Naive thymus-derived CD4-positive, alpha-beta T cell (primary cell): Measurements from ENCODE around the gene NBEA. TPM values are rescaled to one million over a fixed set of nuclear protein-coding genes. Genes with fewer than 3 reads are reported as not detected.

Experiments used
- ATAC-seq: fragments of 150-1000 bp; cut with Tn5 transposase; 2 replicates; pipeline ENCODE4 v1.10.0; 2021; ENCODE audit warnings: mild to moderate bottlenecking, moderate library complexity
- CTCF ChIA-PET: fragments of 350-600 bp; sonication (Branson Sonifier 250); formaldehyde crosslinking; loops from one replicate; lab custom pipeline; 2021; ENCODE audit warnings: antibody characterized with exemption; lab: Charles Lee
- POLR2A ChIA-PET: fragments of 350-600 bp; sonication (Branson Sonifier 250); formaldehyde crosslinking; loops from one replicate; lab custom pipeline; 2021; ENCODE audit warnings: antibody characterized with exemption, inconsistent platforms; lab: Charles Lee
- DNase-seq, 9 donors: peaks; one replicate each; pipeline versions ENCODE4 v3.0.0 to v3.0.0-alpha.2; 2020 to 2022; ENCODE audit warnings: mixed read lengths in 1 of 9
- H3K27ac ChIP-seq: one replicate; pipeline ENCODE4 v1.7.0; 2013; ENCODE audit warnings: mild to moderate bottlenecking, low read depth, low read length, moderate library complexity
- H3K27me3 ChIP-seq, 2 donors: one replicate each; pipeline ENCODE4 v1.7.0; 2013; ENCODE audit warnings: low read length in 2 of 2, mild to moderate bottlenecking in 2 of 2, moderate library complexity in 2 of 2; ENCODE audit not compliant: control insufficient read depth in 2 of 2, insufficient read depth in 2 of 2
- H3K36me3 ChIP-seq, 3 experiments: 1 replicate in 2 of 3; 2 replicates in 1 of 3; pipeline ENCODE4 v1.7.0; 2013; ENCODE audit warnings: low read length in 3 of 3, mild to moderate bottlenecking in 3 of 3, moderate library complexity in 1 of 3; ENCODE audit not compliant: insufficient read depth in 3 of 3, control insufficient read depth in 2 of 3
- H3K4me1 ChIP-seq, 2 donors: one replicate each; pipeline ENCODE4 v1.7.0; 2013; ENCODE audit warnings: low read length in 2 of 2, mild to moderate bottlenecking in 2 of 2, moderate library complexity in 1 of 2; ENCODE audit not compliant: control insufficient read depth in 2 of 2, insufficient read depth in 2 of 2
- H3K4me3 ChIP-seq: 2 replicates; pipeline ENCODE4 v1.7.0; 2013; ENCODE audit warnings: mild to moderate bottlenecking, low read length
- H3K9me3 ChIP-seq, 3 experiments: 1 replicate in 2 of 3; 2 replicates in 1 of 3; pipeline ENCODE4 v1.7.0; 2013; ENCODE audit warnings: low read length in 3 of 3; ENCODE audit not compliant: control insufficient read depth in 2 of 3
- H3K27ac Mint-ChIP-seq, 9 donors: one replicate each; pipeline ENCODE4 v1.8.0; 2020 to 2022; ENCODE audit warnings: mixed read lengths in 9 of 9, mild to moderate bottlenecking in 8 of 9, moderate library complexity in 5 of 9, inconsistent platforms in 2 of 9
- H3K27me3 Mint-ChIP-seq, 5 donors: one replicate each; pipeline ENCODE4 v1.8.0; 2021 to 2022; ENCODE audit warnings: mixed read lengths in 5 of 5, mild to moderate bottlenecking in 1 of 5
- H3K36me3 Mint-ChIP-seq, 5 donors: one replicate each; pipeline ENCODE4 v1.8.0; 2020 to 2022; ENCODE audit warnings: mixed read lengths in 5 of 5, mild to moderate bottlenecking in 3 of 5, inconsistent platforms in 1 of 5
- H3K4me1 Mint-ChIP-seq, 7 donors: one replicate each; pipeline ENCODE4 v1.8.0; 2020 to 2022; ENCODE audit warnings: mixed read lengths in 7 of 7, mild to moderate bottlenecking in 3 of 7, inconsistent platforms in 1 of 7
- H3K4me3 Mint-ChIP-seq, 10 donors: one replicate each; pipeline ENCODE4 v1.8.0; 2020 to 2022; ENCODE audit warnings: mild to moderate bottlenecking in 10 of 10, mixed read lengths in 10 of 10, moderate library complexity in 6 of 10, inconsistent platforms in 2 of 10
- H3K9me3 Mint-ChIP-seq, 11 donors: one replicate each; pipeline ENCODE4 v1.8.0; 2020 to 2022; ENCODE audit warnings: mixed read lengths in 11 of 11, mild to moderate bottlenecking in 4 of 11, inconsistent platforms in 1 of 11, moderate library complexity in 1 of 11
- intact Hi-C, 2 donors: fragments of 100-400 bp; cut with micrococcal nuclease; formaldehyde crosslinking; loops; one replicate each; pipeline ENCODE4 v1.15.1; 2023
- polyA plus RNA-seq, 2 donors: library from polyadenylated mRNA; unstranded; fragments of 300-500 nt; fragmentation: Illumina TruSeq; gene quantifications; one replicate each; pipeline ENCODE4 v1.2.3, GENCODE V29; 2021
- total RNA-seq, 6 experiments: library from RNA in 5 of 6; stranded (reverse) in 5 of 6; gene quantifications; 1 replicate in 5 of 6; 2 replicates in 1 of 6; pipeline ENCODE4 v1.2.3 and lab custom pipeline; 2021 to 2026

Gene NBEA
- total and polyA plus RNA-seq, 7 experiments from 2014 or later = 0.15 to 6.3 (median 3.2) TPM

GRCh38 chr13:35343417-35343816, 401.3 kb downstream of the NBEA start:
- ATAC-seq = no peak
- H3K4me1 ChIP-seq = no peaks in the 10 kb centered on the region
- Mint-ChIP-seq H3K4me3 (no peak overlapping the region), H3K27me3 (no peaks in the 10 kb centered on the region), H3K4me1 (no peaks in the 10 kb centered on the region), H3K36me3 (no peaks in the 10 kb centered on the region), H3K9me3 (peaks cover 0 to 4% (median 0%) of the 10 kb centered on the region in 11 donors), H3K27ac (no peak overlapping the region)
- ChIA-PET CTCF (no interaction called here), POLR2A (no interaction called here)
- H3K4me3 ChIP-seq = no peak overlapping the region
- H3K36me3 ChIP-seq = no peaks in the 10 kb centered on the region
- no peaks in the 10 kb centered on the region for H3K27me3 ChIP-seq
- no peaks in the 10 kb centered on the region for H3K9me3 ChIP-seq
- intact Hi-C loops = no loop called here
- DNase-seq = no peak
- H3K27ac ChIP-seq = no peak overlapping the region

- Mint-ChIP-seq H3K4me3 (no peak overlapping the region), H3K36me3 (peaks cover 0 to 5% (median 0%) of the 10 kb centered on the region in 5 donors), H3K27me3 (no peaks in the 10 kb centered on the region), H3K9me3 (peaks cover 0 to 4% (median 0%) of the 10 kb centered on the region in 11 donors), H3K4me1 (no peaks in the 10 kb centered on the region), H3K27ac (no peak overlapping the region)
- H3K9me3 ChIP-seq = no peaks in the 10 kb centered on the region
- no peaks in the 10 kb centered on the region for H3K27me3 ChIP-seq
- CTCF ChIA-PET = no interaction called here
- H3K4me3 ChIP-seq = no peak overlapping the region
- no peak for DNase-seq
- ATAC-seq = no peak
- H3K36me3 ChIP-seq = no peaks in the 10 kb centered on the region
- POLR2A ChIA-PET = no interaction called here
- H3K27ac ChIP-seq = no peak overlapping the region
- intact Hi-C loops = no loop called here
- H3K4me1 ChIP-seq = no peaks in the 10 kb centered on the region
Observed at GRCh38 chr13:35345992-35346391, 403.9 kb downstream of the NBEA start.

GRCh38 chr13:35346494-35346893, 404.4 kb downstream of the NBEA start:
- H3K4me3 Mint-ChIP-seq = no peak overlapping the region
- Histone ChIP-seq H3K27ac (no peak overlapping the region), H3K9me3 (no peaks in the 10 kb centered on the region), H3K27me3 (no peaks in the 10 kb centered on the region), H3K4me3 (no peak overlapping the region), H3K36me3 (no peaks in the 10 kb centered on the region), H3K4me1 (no peaks in the 10 kb centered on the region)
- no peak for DNase-seq
- no peak overlapping the region for H3K27ac Mint-ChIP-seq
- no peak for ATAC-seq
- H3K27me3 Mint-ChIP-seq = no peaks in the 10 kb centered on the region
- peaks cover 0 to 5% (median 0%) of the 10 kb centered on the region in 5 donors for H3K36me3 Mint-ChIP-seq
- no peaks in the 10 kb centered on the region for H3K4me1 Mint-ChIP-seq
- peaks cover 0 to 4% (median 0%) of the 10 kb centered on the region in 11 donors for H3K9me3 Mint-ChIP-seq
- POLR2A ChIA-PET = no interaction called here
- intact Hi-C loops = no loop called here
- CTCF ChIA-PET = no interaction called here

GRCh38 chr13:35347679-35348205, 405.7 kb downstream of the NBEA start:
- no peaks in the 10 kb centered on the region for H3K4me1 Mint-ChIP-seq
- Histone ChIP-seq H3K27ac (no peak overlapping the region), H3K27me3 (no peaks in the 10 kb centered on the region), H3K36me3 (no peaks in the 10 kb centered on the region), H3K9me3 (no peaks in the 10 kb centered on the region), H3K4me3 (no peak overlapping the region), H3K4me1 (no peaks in the 10 kb centered on the region)
- H3K9me3 Mint-ChIP-seq = no peaks in the 10 kb centered on the region
- CTCF ChIA-PET = no interaction called here
- intact Hi-C loops = no loop called here
- peaks cover 0 to 8% (median 0%) of the 10 kb centered on the region in 5 donors for H3K36me3 Mint-ChIP-seq
- no peak overlapping the region for H3K4me3 Mint-ChIP-seq
- no peak for ATAC-seq
- POLR2A ChIA-PET = no interaction called here
- no peak for DNase-seq
- no peak overlapping the region for H3K27ac Mint-ChIP-seq
- H3K27me3 Mint-ChIP-seq = no peaks in the 10 kb centered on the region

GRCh38 chr13:35349052-35349451, 407.0 kb downstream of the NBEA start:
- Mint-ChIP-seq H3K27me3 (no peaks in the 10 kb centered on the region), H3K36me3 (peaks cover 0 to 12% (median 0%) of the 10 kb centered on the region in 5 donors), H3K9me3 (no peaks in the 10 kb centered on the region), H3K4me3 (no peak overlapping the region), H3K4me1 (no peaks in the 10 kb centered on the region), H3K27ac (no peak overlapping the region)
- ATAC-seq = no peak
- Histone ChIP-seq H3K27me3 (no peaks in the 10 kb centered on the region), H3K27ac (no peak overlapping the region), H3K36me3 (no peaks in the 10 kb centered on the region), H3K4me1 (no peaks in the 10 kb centered on the region), H3K9me3 (no peaks in the 10 kb centered on the region), H3K4me3 (no peak overlapping the region)
- ChIA-PET POLR2A (no interaction called here), CTCF (no interaction called here)
- intact Hi-C loops = no loop called here
- DNase-seq = no peak

- DNase-seq = no peak
- Mint-ChIP-seq H3K4me3 (no peak overlapping the region), H3K4me1 (no peaks in the 10 kb centered on the region), H3K9me3 (no peaks in the 10 kb centered on the region), H3K36me3 (peaks cover 0 to 12% (median 0%) of the 10 kb centered on the region in 5 donors), H3K27me3 (no peaks in the 10 kb centered on the region), H3K27ac (no peak overlapping the region)
- Histone ChIP-seq H3K4me3 (no peak overlapping the region), H3K36me3 (no peaks in the 10 kb centered on the region), H3K27me3 (no peaks in the 10 kb centered on the region), H3K4me1 (no peaks in the 10 kb centered on the region), H3K9me3 (no peaks in the 10 kb centered on the region), H3K27ac (no peak overlapping the region)
- CTCF ChIA-PET = no interaction called here
- no peak for ATAC-seq
- intact Hi-C loops = no loop called here
- POLR2A ChIA-PET = no interaction called here
Observed at GRCh38 chr13:35349673-35350278, 407.7 kb downstream of the NBEA start.

- Mint-ChIP-seq H3K36me3 (peaks cover 0 to 24% (median 16%) of the 10 kb centered on the region in 5 donors), H3K4me1 (peaks cover 0 to 4% (median 3%) of the 10 kb centered on the region in 7 donors), H3K9me3 (peaks cover 0 to 3% (median 0%) of the 10 kb centered on the region in 11 donors), H3K4me3 (no peak overlapping the region), H3K27me3 (no peaks in the 10 kb centered on the region), H3K27ac (no peak overlapping the region)
- Histone ChIP-seq H3K4me3 (no peak overlapping the region), H3K9me3 (no peaks in the 10 kb centered on the region), H3K27ac (no peak overlapping the region), H3K36me3 (no peaks in the 10 kb centered on the region), H3K27me3 (no peaks in the 10 kb centered on the region), H3K4me1 (no peaks in the 10 kb centered on the region)
- DNase-seq (no peak), ATAC-seq (no peak)
- intact Hi-C loops = no loop called here
- POLR2A ChIA-PET = no interaction called here
- CTCF ChIA-PET = no interaction called here
Observed at GRCh38 chr13:35354285-35354684, 412.2 kb downstream of the NBEA start.
